GM19397 (cell line): Measurements from ENCODE around the gene SCUBE3.

Experiments used
- ATAC-seq: cut with Tn5 transposase; IDR thresholded peaks from one replicate; pipeline ENCODE4 v1.9.1; 2021; ENCODE audit warnings: mild to moderate bottlenecking, moderate library complexity; ENCODE audit not compliant: unreplicated experiment

The SCUBE3 gene

GRCh38 chr6:35213824-35214756, at the start of gene SCUBE3:
Gene SCUBE3 (plus strand): TSS chr6:35213956. CDS start chr6:35214419, 463 bp downstream.
- no peak for ATAC-seq

- ATAC-seq = no peak
Measured at GRCh38 chr6:35164277-35164676, 49.5 kb upstream of the SCUBE3 start.

GRCh38 chr6:35164868-35165267, 48.9 kb upstream of the SCUBE3 start:
- no peak for ATAC-seq

GRCh38 chr6:35165630-35166071, 48.1 kb upstream of the SCUBE3 start:
- no peak for ATAC-seq

GRCh38 chr6:35166116-35166515, 47.6 kb upstream of the SCUBE3 start:
- ATAC-seq = no peak

- no peak for ATAC-seq
Measured at GRCh38 chr6:35166520-35166919, 47.2 kb upstream of the SCUBE3 start.

- no peak for ATAC-seq
Measured at GRCh38 chr6:35167505-35167904, 46.3 kb upstream of the SCUBE3 start.

GRCh38 chr6:35168461-35168861, 45.3 kb upstream of the SCUBE3 start:
- no peak for ATAC-seq

- ATAC-seq = no peak
Measured at GRCh38 chr6:35170166-35170565, 43.6 kb upstream of the SCUBE3 start.

GRCh38 chr6:35170891-35171290, 42.9 kb upstream of the SCUBE3 start:
- ATAC-seq = no peak

- no peak for ATAC-seq
Measured at GRCh38 chr6:35173044-35173426, 40.7 kb upstream of the SCUBE3 start.

GRCh38 chr6:35173427-35174087, 40.2 kb upstream of the SCUBE3 start:
- no peak for ATAC-seq

- ATAC-seq = no peak
Measured at GRCh38 chr6:35174088-35174434, 39.7 kb upstream of the SCUBE3 start.

GRCh38 chr6:35174501-35174900, 39.3 kb upstream of the SCUBE3 start:
- ATAC-seq = no peak

GRCh38 chr6:35176301-35177024, 37.3 kb upstream of the SCUBE3 start:
- ATAC-seq = no peak

- no peak for ATAC-seq
Measured at GRCh38 chr6:35177157-35177556, 36.6 kb upstream of the SCUBE3 start.

- ATAC-seq = no peak
Measured at GRCh38 chr6:35177596-35177995, 36.2 kb upstream of the SCUBE3 start.

- ATAC-seq = no peak
Measured at GRCh38 chr6:35178012-35178411, 35.7 kb upstream of the SCUBE3 start.

- ATAC-seq = no peak
Measured at GRCh38 chr6:35178932-35179832, 34.6 kb upstream of the SCUBE3 start.

GRCh38 chr6:35179901-35180535, 33.7 kb upstream of the SCUBE3 start:
- ATAC-seq = no peak
